SK-N-SH (cell line): Measurements from ENCODE around the gene LYRM7. TPM values are rescaled to one million over a fixed set of nuclear protein-coding genes. Genes with fewer than 3 reads are reported as not detected.
"Not testable (repeated sequence)": the region's sequence is repeated elsewhere in the genome, so short reads cannot be mapped to it uniquely, and the experiment has no call there.

Source experiments
- CTCF ChIA-PET: fragments of 300-600, 350-600 bp; formaldehyde crosslinking; extraction: SDS; loops from one replicate; lab custom pipeline; 2021; lab: Yijun Ruan, JAX
- POLR2A ChIA-PET: fragments of 350-600 bp; sonication (Branson Sonifier 250); formaldehyde crosslinking; extraction: SDS; loops from one replicate; lab custom pipeline; 2020; ENCODE audit warnings: antibody characterized with exemption, inconsistent platforms; lab: Yijun Ruan, JAX
- DNase-seq: peaks from one replicate; pipeline ENCODE4 v3.0.0; 2012
- H2AFZ ChIP-seq: fragments of 200-600 bp; sonication (generic); 2 replicates; pipeline ENCODE4 v1.8.1; 2016; ENCODE audit warnings: antibody characterized with exemption, mild to moderate bottlenecking, low read depth
- H3F3A ChIP-seq: fragments of 200-600 bp; sonication (generic); replicated peaks from 2 replicates; pipeline ENCODE3; 2016; ENCODE audit warnings: antibody characterized with exemption, mild to moderate bottlenecking; ENCODE audit not compliant: insufficient read depth
- H3K27ac ChIP-seq, 2 experiments: fragments of 200-500 bp in 1 of 2; fragments of 200-600 bp in 1 of 2; sonication (Bioruptor generic) in 1 of 2; sonication (generic), shearing (Covaris generic) in 1 of 2; 2 replicates each; pipeline versions ENCODE4 v1.5.1 to v1.6.1; 2014 to 2016; ENCODE audit warnings: low read depth in 2 of 2, inconsistent platforms in 1 of 2, low read length in 1 of 2, mild to moderate bottlenecking in 1 of 2, mixed read lengths in 1 of 2
- H3K27me3 ChIP-seq: fragments of 200-600 bp; sonication (generic), shearing (Covaris generic); 2 replicates; pipeline ENCODE4 v1.6.1; 2016; ENCODE audit warnings: mixed run types; ENCODE audit not compliant: insufficient read depth
- H3K36me3 ChIP-seq, 2 experiments: fragments of 200-500 bp in 1 of 2; fragments of 200-600 bp in 1 of 2; sonication (Bioruptor generic) in 1 of 2; sonication (generic) in 1 of 2; replicated peaks in 1 of 2; 2 replicates each; pipeline versions ENCODE3 to v1.5.1; 2014 to 2016; ENCODE audit warnings: low read length in 1 of 2, mild to moderate bottlenecking in 1 of 2; ENCODE audit not compliant: insufficient read depth in 2 of 2, control insufficient read depth in 1 of 2
- H3K4me1 ChIP-seq, 2 experiments: fragments of 200-500 bp in 1 of 2; fragments of 200-600 bp in 1 of 2; sonication (Bioruptor generic) in 1 of 2; sonication (generic), shearing (Covaris generic) in 1 of 2; 2 replicates each; pipeline versions ENCODE4 v1.5.1 to v1.6.1; 2014 to 2016; ENCODE audit warnings: low read depth in 1 of 2, low read length in 1 of 2, mixed run types in 1 of 2; ENCODE audit not compliant: insufficient read depth in 2 of 2, control insufficient read depth in 1 of 2
- H3K4me2 ChIP-seq: fragments of 200-600 bp; sonication (generic), shearing (Covaris generic); 2 replicates; pipeline ENCODE4 v1.6.1; 2017; ENCODE audit warnings: mixed run types
- H3K4me3 ChIP-seq, 2 experiments: fragments of 200-500 bp in 1 of 2; fragments of 200-600 bp in 1 of 2; sonication (Bioruptor generic) in 1 of 2; sonication (generic), shearing (Covaris generic) in 1 of 2; 2 replicates each; pipeline versions ENCODE4 v1.5.1 to v1.8.1; 2014 to 2016; ENCODE audit warnings: low read depth in 2 of 2, inconsistent platforms in 1 of 2, low read length in 1 of 2, mild to moderate bottlenecking in 1 of 2, mixed read lengths in 1 of 2, moderate library complexity in 1 of 2
- H3K79me2 ChIP-seq: fragments of 200-600 bp; sonication (generic); 2 replicates; pipeline ENCODE4 v1.8.1; 2017; ENCODE audit warnings: mild to moderate bottlenecking; ENCODE audit not compliant: insufficient read depth
- H3K9ac ChIP-seq: fragments of 200-600 bp; sonication (generic); 2 replicates; pipeline ENCODE4 v1.6.1; 2017; ENCODE audit warnings: mixed run types
- H3K9me2 ChIP-seq: fragments of 200-600 bp; sonication (generic); 2 replicates; pipeline ENCODE4 v1.6.1; 2017; ENCODE audit warnings: mixed run types
- H3K9me3 ChIP-seq: fragments of 200-600 bp; sonication (generic); 2 replicates; pipeline ENCODE4 v1.6.1; 2017; ENCODE audit warnings: mixed run types, mild to moderate bottlenecking, moderate library complexity
- H4K20me1 ChIP-seq: fragments of 200-600 bp; sonication (generic); 2 replicates; pipeline ENCODE4 v1.6.1; 2017; ENCODE audit warnings: mild to moderate bottlenecking, mixed run types; ENCODE audit not compliant: insufficient read depth
- CHD2 ChIP-seq: fragments of 150-350 bp; IDR thresholded peaks from 2 replicates; pipeline ENCODE4 v1.6.1; 2018; ENCODE audit warnings: low read length; ENCODE audit not compliant: partially characterized antibody
- CTCF ChIP-seq: fragments of 200-600 bp; sonication (generic); IDR thresholded peaks from 2 replicates; pipeline ENCODE4 v1.6.1; 2017; ENCODE audit warnings: antibody characterized with exemption, mild to moderate bottlenecking, moderate library complexity
- ELF1 ChIP-seq: IDR thresholded peaks from 2 replicates; pipeline ENCODE4 v1.4.0; 2012
- EP300 ChIP-seq, 2 experiments: IDR thresholded peaks; 2 replicates each; pipeline versions ENCODE4 v1.4.0 to v1.6.1; 2012; ENCODE audit warnings: borderline replicate concordance in 1 of 2, low read depth in 1 of 2, low read length in 1 of 2
- EZH2phosphoT487 ChIP-seq: fragments of 200-600 bp; sonication (generic); IDR thresholded peaks from 2 replicates; pipeline ENCODE4 v1.6.1; 2017; ENCODE audit warnings: low read depth, mixed run types, mild to moderate bottlenecking, antibody characterized with exemption, moderate library complexity, borderline replicate concordance
- FOXJ3 ChIP-seq: sonication (generic); formaldehyde crosslinking; IDR thresholded peaks from 2 replicates; pipeline ENCODE4 v1.5.1; 2020; ENCODE audit warnings: mild to moderate bottlenecking, missing genetic modification reagents
- GATA2 ChIP-seq: sonication (generic); formaldehyde crosslinking; IDR thresholded peaks from 2 replicates; pipeline ENCODE4 v1.5.0; 2020; ENCODE audit warnings: mild to moderate bottlenecking, missing genetic modification reagents
- JUND ChIP-seq: IDR thresholded peaks from 2 replicates; pipeline ENCODE4 v1.4.0; 2012
- MEF2A ChIP-seq: IDR thresholded peaks from 2 replicates; pipeline ENCODE4 v1.4.0; 2012; ENCODE audit warnings: low read depth, borderline replicate concordance
- NFIC ChIP-seq: IDR thresholded peaks from 2 replicates; pipeline ENCODE4 v1.4.0; 2012; ENCODE audit warnings: borderline replicate concordance
- RAD21 ChIP-seq: IDR thresholded peaks from 2 replicates; pipeline ENCODE4 v1.6.1; 2012; ENCODE audit warnings: mild to moderate bottlenecking, low read length
- RCOR1 ChIP-seq: fragments of 150-350 bp; IDR thresholded peaks from 2 replicates; pipeline ENCODE4 v1.6.1; 2017; ENCODE audit warnings: antibody characterized with exemption, low read length
- RFX5 ChIP-seq: IDR thresholded peaks from 2 replicates; pipeline ENCODE4 v1.6.1; 2012; ENCODE audit warnings: mild to moderate bottlenecking, improper control_type of control experiment, low read length
- SIN3A ChIP-seq: IDR thresholded peaks from 2 replicates; pipeline ENCODE4 v1.6.1; 2012; ENCODE audit warnings: low read depth, mild to moderate bottlenecking, low read length, moderate library complexity, borderline replicate concordance
- TAF1 ChIP-seq: IDR thresholded peaks from 2 replicates; pipeline ENCODE4 v1.6.1; 2012; ENCODE audit warnings: low read depth, mild to moderate bottlenecking, low read length, moderate library complexity, borderline replicate concordance
- TCF12 ChIP-seq: IDR thresholded peaks from 2 replicates; pipeline ENCODE4 v1.4.0; 2012
- YY1 ChIP-seq: IDR thresholded peaks from 2 replicates; pipeline ENCODE4 v1.4.0; 2012; ENCODE audit warnings: low read depth, mild to moderate bottlenecking
- WGBS: methylation state at CpG from one replicate; pipeline ENCODE4 v1.1.6; 2017; ENCODE audit warnings: low lambda C conversion rate; 5-methylcytosine and 5-hydroxymethylcytosine counted together
- polyA plus RNA-seq, 3 experiments: library from polyadenylated mRNA; depleted of rRNA; stranded (reverse); fragments of >200 nt; gene quantifications; 2 replicates each; pipeline ENCODE4 v1.2.3, GENCODE V29; 2012
- TF ChIP-seq, protein P1 (sequence below): IDR thresholded peaks from 2 replicates; pipeline ENCODE4 v1.4.0; 2012; ENCODE audit warnings: low read depth
- TF ChIP-seq, protein P2 (sequence below): fragments of 150-350 bp; IDR thresholded peaks from 2 replicates; pipeline ENCODE4 v1.6.1; 2016; ENCODE audit warnings: mild to moderate bottlenecking, low read depth, low read length

The LYRM7 gene
- polyA plus RNA-seq, 1 of the 3 experiments (the other 2 are of a cell fraction) = 1.4 TPM

DNA sequence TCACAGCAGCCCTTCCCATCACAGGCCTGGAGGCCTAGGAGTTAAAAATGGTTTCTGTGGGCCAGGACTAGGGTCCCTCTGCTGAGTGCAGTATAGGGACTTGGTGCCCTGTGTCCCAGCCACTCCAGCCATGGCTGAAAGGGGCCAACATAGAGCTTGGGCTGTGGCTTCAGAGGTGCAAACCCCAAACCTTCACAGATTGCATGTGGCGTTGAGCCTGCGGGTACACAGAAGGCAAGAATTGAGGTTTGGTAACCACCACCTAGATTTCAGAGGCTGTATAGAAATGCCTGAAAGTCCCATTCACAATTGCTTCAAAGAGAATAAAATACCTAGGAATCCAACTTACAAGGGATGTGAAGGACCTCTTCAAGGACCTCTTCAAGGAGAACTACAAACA lies 43.5 kb upstream of the LYRM7 start:
- WGBS = 90% methylated on average over 2 of the region's 2 CpGs
- CTCF ChIA-PET, H3K9me3 ChIP-seq: not testable (repeated sequence)

DNA sequence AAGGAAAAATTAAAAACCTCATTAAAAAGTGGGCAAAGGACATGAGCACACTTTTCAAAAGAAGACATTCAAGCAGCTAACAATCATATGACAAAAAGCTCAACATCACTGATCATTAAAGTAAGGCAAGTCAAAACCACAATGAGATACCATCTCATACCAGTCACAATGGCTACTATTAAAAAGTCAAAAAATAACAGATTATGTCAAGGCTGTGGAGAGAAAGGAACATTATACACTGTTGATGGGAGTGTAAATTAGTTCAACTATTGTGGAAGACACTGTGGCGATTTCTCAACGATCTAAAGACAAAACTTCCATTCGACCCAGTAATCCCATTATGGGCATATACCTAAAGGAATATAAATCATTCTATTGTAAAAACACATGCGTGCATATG lies 41.4 kb upstream of the LYRM7 start:
- 43% methylated on average over 4 of the region's 4 CpGs for WGBS
- Histone ChIP-seq H4K20me1 (no peaks in the 10 kb centered on the region), H3K4me2 (no peak overlapping the region), H3K4me1 (no peaks in the 10 kb centered on the region), H3K9me3 (no peaks in the 10 kb centered on the region), H3K36me3 (no peaks in the 10 kb centered on the region), H3K4me3 (no peak overlapping the region), H3K79me2 (no peaks in the 10 kb centered on the region), H2AFZ (no peak overlapping the region), H3F3A (no peaks in the 10 kb centered on the region), H3K27ac (no peak overlapping the region), H3K9me2 (no peaks in the 10 kb centered on the region), H3K9ac (no peak overlapping the region), H3K27me3 (no peaks in the 10 kb centered on the region)
- no peak for DNase-seq
- POLR2A ChIA-PET = no interaction called here
- CTCF ChIA-PET = no interaction called here
- TF ChIP-seq, protein P1, sequence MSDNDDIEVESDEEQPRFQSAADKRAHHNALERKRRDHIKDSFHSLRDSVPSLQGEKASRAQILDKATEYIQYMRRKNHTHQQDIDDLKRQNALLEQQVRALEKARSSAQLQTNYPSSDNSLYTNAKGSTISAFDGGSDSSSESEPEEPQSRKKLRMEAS = no peak
- TF ChIP-seq MEF2A = no peak
- no peak for TF ChIP-seq NFIC
- no peak for TF ChIP-seq GATA2 (CRISPR knock-in tag)
- no peak for TF ChIP-seq TCF12
- TF ChIP-seq FOXJ3 = no peak
- no peak for TF ChIP-seq RCOR1
- no peak for TF ChIP-seq CTCF
- no peak for TF ChIP-seq YY1
- no peak for TF ChIP-seq SIN3A
- no peak for TF ChIP-seq RAD21
- TF ChIP-seq TAF1 = no peak
- no peak for TF ChIP-seq EP300 (IDR thresholded peaks at IDR 0.05; ENCODE audit: borderline replicate concordance in 1 of 2, low read depth in 1 of 2, low read length in 1 of 2)
- no peak for TF ChIP-seq JUND
- TF ChIP-seq CHD2 = no peak
- TF ChIP-seq, protein P2, sequence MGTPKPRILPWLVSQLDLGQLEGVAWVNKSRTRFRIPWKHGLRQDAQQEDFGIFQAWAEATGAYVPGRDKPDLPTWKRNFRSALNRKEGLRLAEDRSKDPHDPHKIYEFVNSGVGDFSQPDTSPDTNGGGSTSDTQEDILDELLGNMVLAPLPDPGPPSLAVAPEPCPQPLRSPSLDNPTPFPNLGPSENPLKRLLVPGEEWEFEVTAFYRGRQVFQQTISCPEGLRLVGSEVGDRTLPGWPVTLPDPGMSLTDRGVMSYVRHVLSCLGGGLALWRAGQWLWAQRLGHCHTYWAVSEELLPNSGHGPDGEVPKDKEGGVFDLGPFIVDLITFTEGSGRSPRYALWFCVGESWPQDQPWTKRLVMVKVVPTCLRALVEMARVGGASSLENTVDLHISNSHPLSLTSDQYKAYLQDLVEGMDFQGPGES = no peak
- no peak for TF ChIP-seq EZH2phosphoT487
- TF ChIP-seq ELF1 = no peak
- no peak for TF ChIP-seq RFX5

More for the DNA sequence above, 43.5 kb upstream of the LYRM7 start:
- POLR2A ChIA-PET, H3K4me3 ChIP-seq, DNase-seq, H2AFZ ChIP-seq, H4K20me1 ChIP-seq, H3F3A ChIP-seq, H3K9ac ChIP-seq, H3K27ac ChIP-seq, H3K79me2 ChIP-seq, H3K9me2 ChIP-seq, H3K36me3 ChIP-seq, H3K27me3 ChIP-seq, H3K4me2 ChIP-seq, H3K4me1 ChIP-seq: not testable (repeated sequence)

- H3K27me3 ChIP-seq, H3K9me3 ChIP-seq, H3K36me3 ChIP-seq, DNase-seq, H3K9ac ChIP-seq, POLR2A ChIA-PET, H3K4me1 ChIP-seq, H2AFZ ChIP-seq, H3K79me2 ChIP-seq, H3K9me2 ChIP-seq, H3K27ac ChIP-seq, H3K4me2 ChIP-seq, CTCF ChIA-PET, H4K20me1 ChIP-seq, H3K4me3 ChIP-seq, H3F3A ChIP-seq: not testable (repeated sequence)
- 32% methylated on average over 2 of the region's 2 CpGs for WGBS
These were observed 37.7 kb upstream of the LYRM7 start for GRCh38 chr5:131133091-131133490.

GRCh38 chr5:131138406-131138805 lies 32.3 kb upstream of the LYRM7 start:
- H3K27me3 ChIP-seq, DNase-seq, H4K20me1 ChIP-seq, H3K9ac ChIP-seq, H3K27ac ChIP-seq, H3K9me3 ChIP-seq, H2AFZ ChIP-seq, H3K79me2 ChIP-seq, H3K4me1 ChIP-seq, CTCF ChIA-PET, H3K4me3 ChIP-seq, H3K4me2 ChIP-seq, H3K36me3 ChIP-seq, H3K9me2 ChIP-seq, POLR2A ChIA-PET, H3F3A ChIP-seq: not testable (repeated sequence)
- WGBS = 5% methylated on average over 5 of the region's 5 CpGs
